Ovary (tissue), 9 donors: ENCODE measurements around the gene LGR4. TPM values are rescaled to one million over a fixed set of nuclear protein-coding genes. Genes with fewer than 3 reads are reported as not detected.

Experiments
- DNase-seq, 5 donors: peaks; one replicate each; pipeline ENCODE4 v3.0.0-alpha.2; 2019 to 2020
- H3K27ac ChIP-seq, 2 donors: fragments of 200-600 bp; one replicate each; pipeline versions ENCODE4 v1.5.1 to v1.8.0; 2019 to 2022
- H3K27me3 ChIP-seq: fragments of 200-600 bp; one replicate; pipeline ENCODE4 v1.8.0; 2022
- H3K36me3 ChIP-seq: fragments of 200-600 bp; sonication (generic); one replicate; pipeline ENCODE4 v1.5.1; 2019
- H3K4me1 ChIP-seq: one replicate; pipeline ENCODE4 v1.8.1; 2013; ENCODE audit warnings: mild to moderate bottlenecking, moderate library complexity; ENCODE audit not compliant: insufficient read depth
- H3K4me3 ChIP-seq: fragments of 200-600 bp; sonication (generic); one replicate; pipeline ENCODE4 v1.5.1; 2017
- H3K9me3 ChIP-seq, 2 donors: fragments of 200-600 bp in 1 of 2; sonication (generic) in 1 of 2; one replicate each; pipeline versions ENCODE4 v1.5.1 to v1.8.1; 2013 to 2019; ENCODE audit warnings: mild to moderate bottlenecking in 1 of 2, moderate library complexity in 1 of 2
- EP300 ChIP-seq: sonication (generic); formaldehyde crosslinking; IDR thresholded peaks from one replicate; pipeline ENCODE4 v1.6.1; 2017; ENCODE audit warnings: antibody characterized with exemption
- POLR2A ChIP-seq: fragments of 450-650 bp; IDR thresholded peaks from one replicate; pipeline ENCODE4 v1.6.1; 2017; ENCODE audit warnings: antibody characterized with exemption, mild to moderate bottlenecking, moderate library complexity
- WGBS, 3 donors: extraction: QIAGEN DNeasy Blood & Tissue Kit in 1 of 3; methylation state at CpG; one replicate each; pipeline versions ENCODE4 v1.1.5 to v1.1.7; 2013 to 2017; 5-methylcytosine and 5-hydroxymethylcytosine counted together
- intact Hi-C, 4 donors: fragments of 100-400 bp; cut with DNase I; formaldehyde crosslinking; loops; one replicate each; pipeline versions ENCODE4 v1.11.0 to v1.15.1; 2022 to 2023
- polyA plus RNA-seq, 2 donors: library from polyadenylated mRNA; stranded (reverse); fragments of 200-250 nt in 1 of 2; fragments of 350-450 nt in 1 of 2; fragmentation: Illumina TruSeq in 1 of 2; extraction: RNeasy Lipid Tissue Mini Kit (QIAGEN cat#74804) in 1 of 2; gene quantifications; one replicate each; pipeline ENCODE4 v1.2.3, GENCODE V29; 2013 to 2014
- total RNA-seq, 7 donors: library from RNA; depleted of rRNA in 2 of 7; stranded (reverse); fragments of >200 nt in 2 of 7; fragmentation: NEBNext Ultra II Directional in 3 of 7; extraction: Animal tissue kit (Norgen Biotek cat#: 25700) in 3 of 7; gene quantifications; one replicate each; pipeline versions ENCODE4 v1.1.0 to v1.2.4, GENCODE V29; 2016 to 2023
- TF ChIP-seq, protein P1 (sequence below), 3 donors: fragments of 450-650 bp in 2 of 3; fragments of 200-600 bp in 1 of 3; IDR thresholded peaks; one replicate each; pipeline versions ENCODE4 v1.5.1 to v1.8.0; 2016 to 2022; ENCODE audit warnings: antibody characterized with exemption in 3 of 3, mild to moderate bottlenecking in 1 of 3
- donor health status: DM: no; HTN: no; CAD: no; lungs with moderate emphysema.
- donor health status: DM: no; HTN: no; CAD: no.
- donor health status: Bipolar disorder and iron deficiency.
- donor health status: DM: yes; HTN: yes; CAD: no.
- donor health status: DM: no; HTN: no; CAD: no.
- donor health status: DM: yes; HTN: yes; CAD: no.

Gene LGR4
- total and polyA plus RNA-seq, 9 donors, result 15.3 to 51.1 (median 32.3) TPM

DNA sequence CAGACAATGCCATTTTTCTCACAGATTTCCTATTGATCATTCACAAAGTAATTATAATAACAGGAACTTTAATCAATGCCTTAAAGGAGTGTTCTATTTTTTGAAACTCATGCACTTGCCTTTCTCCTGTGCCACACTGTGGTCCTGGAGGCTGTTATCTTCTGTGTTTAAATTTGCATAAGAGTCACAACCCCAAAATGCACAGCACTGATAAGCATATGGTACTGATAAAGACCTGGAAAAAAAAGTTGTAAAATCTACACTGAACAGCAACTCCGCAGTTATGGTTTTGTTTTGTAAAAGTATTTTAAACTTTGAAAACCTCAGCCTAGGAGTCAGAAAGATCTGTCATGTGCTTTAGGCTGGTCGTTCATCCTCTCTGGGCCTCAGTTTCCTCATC, 100.4 kb downstream of the LGR4 start:
- intact Hi-C loops, result no loop called here
- Histone ChIP-seq H3K9me3 (no peaks in the 10 kb centered on the region), H3K4me3 (no peak overlapping the region), H3K4me1 (no peaks in the 10 kb centered on the region), H3K27ac (no peak overlapping the region), H3K36me3 (no peaks in the 10 kb centered on the region), H3K27me3 (no peaks in the 10 kb centered on the region)
- WGBS, 3 donors, result 74 to 91% (median 80%) methylated on average over 2 of the region's 2 CpGs
- DNase-seq, result no peak
- TF ChIP-seq, protein P1, sequence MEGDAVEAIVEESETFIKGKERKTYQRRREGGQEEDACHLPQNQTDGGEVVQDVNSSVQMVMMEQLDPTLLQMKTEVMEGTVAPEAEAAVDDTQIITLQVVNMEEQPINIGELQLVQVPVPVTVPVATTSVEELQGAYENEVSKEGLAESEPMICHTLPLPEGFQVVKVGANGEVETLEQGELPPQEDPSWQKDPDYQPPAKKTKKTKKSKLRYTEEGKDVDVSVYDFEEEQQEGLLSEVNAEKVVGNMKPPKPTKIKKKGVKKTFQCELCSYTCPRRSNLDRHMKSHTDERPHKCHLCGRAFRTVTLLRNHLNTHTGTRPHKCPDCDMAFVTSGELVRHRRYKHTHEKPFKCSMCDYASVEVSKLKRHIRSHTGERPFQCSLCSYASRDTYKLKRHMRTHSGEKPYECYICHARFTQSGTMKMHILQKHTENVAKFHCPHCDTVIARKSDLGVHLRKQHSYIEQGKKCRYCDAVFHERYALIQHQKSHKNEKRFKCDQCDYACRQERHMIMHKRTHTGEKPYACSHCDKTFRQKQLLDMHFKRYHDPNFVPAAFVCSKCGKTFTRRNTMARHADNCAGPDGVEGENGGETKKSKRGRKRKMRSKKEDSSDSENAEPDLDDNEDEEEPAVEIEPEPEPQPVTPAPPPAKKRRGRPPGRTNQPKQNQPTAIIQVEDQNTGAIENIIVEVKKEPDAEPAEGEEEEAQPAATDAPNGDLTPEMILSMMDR (IDR thresholded peaks at IDR 0.05), result no peak
- TF ChIP-seq EP300 (no peak), POLR2A (no peak)

GRCh38 chr11:27371489-27371888, 101.1 kb downstream of the LGR4 start:
- Histone ChIP-seq H3K27me3 (no peaks in the 10 kb centered on the region), H3K36me3 (no peaks in the 10 kb centered on the region), H3K4me1 (no peaks in the 10 kb centered on the region), H3K4me3 (no peak overlapping the region), H3K27ac (no peak overlapping the region), H3K9me3 (no peaks in the 10 kb centered on the region)
- no peak for DNase-seq
- intact Hi-C loops, result no loop called here
- TF ChIP-seq POLR2A (no peak), EP300 (no peak)
- TF ChIP-seq, protein P1 (IDR thresholded peaks at IDR 0.05), result no peak

GRCh38 chr11:27370374-27370773, 102.2 kb downstream of the LGR4 start:
- WGBS, 3 donors, result 27 to 36% (median 33%) methylated on average over 2 of the region's 2 CpGs
- H3K9me3 ChIP-seq, result no peaks in the 10 kb centered on the region
- H3K27me3 ChIP-seq, result no peaks in the 10 kb centered on the region
- H3K4me1 ChIP-seq, result no peaks in the 10 kb centered on the region
- intact Hi-C loops, result no loop called here
- H3K27ac ChIP-seq, result no peak overlapping the region
- no peaks in the 10 kb centered on the region for H3K36me3 ChIP-seq
- TF ChIP-seq, protein P1 (IDR thresholded peaks at IDR 0.05), result no peak
- TF ChIP-seq EP300 (no peak), POLR2A (no peak)
- no peak for DNase-seq
- no peak overlapping the region for H3K4me3 ChIP-seq

GRCh38 chr11:27367881-27368280, 104.7 kb downstream of the LGR4 start:
- 90 to 94% (median 91%) methylated on average over 10 of the region's 10 CpGs for WGBS, 3 donors
- H3K27ac ChIP-seq, result no peak overlapping the region
- intact Hi-C loops, result loop anchor here in 1 of 4 donors (10.0 kb wide), 1 partner anchor 147 kb away; no protein-coding TSS in a partner anchor
- no peak overlapping the region for H3K4me3 ChIP-seq
- DNase-seq, result no peak
- H3K4me1 ChIP-seq, result no peaks in the 10 kb centered on the region
- no peak for TF ChIP-seq POLR2A
- TF ChIP-seq EP300, result no peak
- TF ChIP-seq, protein P1 (IDR thresholded peaks at IDR 0.05), result no peak
- no peaks in the 10 kb centered on the region for H3K9me3 ChIP-seq
- H3K36me3 ChIP-seq, result no peaks in the 10 kb centered on the region
- H3K27me3 ChIP-seq, result no peaks in the 10 kb centered on the region
